Cerebellar nuclear complex (tissue), 1 donor: ENCODE measurements around the gene FAF1.
"Not testable (repeated sequence)": the region's sequence is repeated elsewhere in the genome, so short reads cannot be mapped to it uniquely, and the experiment has no call there.

Experiments
- DNase-seq, 2 experiments: peaks; one replicate each; lab custom pipeline; 2025; lab: John Stamatoyannopoulos, UW

The FAF1 gene

GRCh38 chr1:50959913-50960844, at the start of gene FAF1:
TSS of gene FAF1 (minus strand) at chr1:50960267. CDS start at chr1:50959811, 456 bp downstream.
- peak; percentile 58 to 75 for DNase-seq

GRCh38 chr1:51009381-51009780, 49.3 kb upstream of the FAF1 start:
- DNase-seq = no peak

- not testable (repeated sequence) for DNase-seq
Observed at GRCh38 chr1:51005549-51005948, 45.5 kb upstream of the FAF1 start.

- no peak for DNase-seq
Observed at GRCh38 chr1:51002516-51002915, 42.4 kb upstream of the FAF1 start.

GRCh38 chr1:51000651-51001050, 40.6 kb upstream of the FAF1 start:
- DNase-seq = no peak

GRCh38 chr1:51000160-51000559, 40.1 kb upstream of the FAF1 start:
- no peak for DNase-seq

- DNase-seq = not testable (repeated sequence)
Observed at GRCh38 chr1:50999375-50999774, 39.3 kb upstream of the FAF1 start.

GRCh38 chr1:50996083-50996482, 36.0 kb upstream of the FAF1 start:
- no peak for DNase-seq

GRCh38 chr1:50995651-50996050, 35.6 kb upstream of the FAF1 start:
- DNase-seq = no peak

GRCh38 chr1:50994997-50995396, 34.9 kb upstream of the FAF1 start:
- DNase-seq = no peak

GRCh38 chr1:50993645-50994044, 33.6 kb upstream of the FAF1 start:
- no peak for DNase-seq

GRCh38 chr1:50992532-50993318, 32.7 kb upstream of the FAF1 start:
- DNase-seq = no peak

GRCh38 chr1:50989694-50990093, 29.6 kb upstream of the FAF1 start:
- no peak for DNase-seq

GRCh38 chr1:50986653-50987052, 26.6 kb upstream of the FAF1 start:
- no peak for DNase-seq

- no peak for DNase-seq
Observed at GRCh38 chr1:50985094-50985493, 25.0 kb upstream of the FAF1 start.

- DNase-seq = no peak
Observed at GRCh38 chr1:50983219-50983802, 23.2 kb upstream of the FAF1 start.

GRCh38 chr1:50982611-50983010, 22.5 kb upstream of the FAF1 start:
- no peak for DNase-seq

- DNase-seq = no peak
Observed at GRCh38 chr1:50981741-50982140, 21.7 kb upstream of the FAF1 start.

GRCh38 chr1:50980505-50980904, 20.4 kb upstream of the FAF1 start:
- no peak for DNase-seq

GRCh38 chr1:50979937-50980336, 19.9 kb upstream of the FAF1 start:
- DNase-seq = no peak

GRCh38 chr1:50978852-50979781, 19.1 kb upstream of the FAF1 start:
- no peak for DNase-seq
